B cell (primary cell): ENCODE results near the gene CDKN1C.

ENCODE experiments used
- EZH2 ChIP-seq: IDR thresholded peaks from 2 replicates; pipeline ENCODE4 v1.6.1; 2012; ENCODE audit warnings: borderline replicate concordance, low read depth, mild to moderate bottlenecking, moderate library complexity, low read length; ENCODE audit not compliant: insufficient read depth, poor library complexity, severe bottlenecking
- TF ChIP-seq, protein P1 (sequence below): fragments of 200-600 bp; IDR thresholded peaks from one replicate; pipeline ENCODE4 v1.8.0; 2022; ENCODE audit warnings: antibody characterized with exemption, mild to moderate bottlenecking

- TF ChIP-seq, protein P1, sequence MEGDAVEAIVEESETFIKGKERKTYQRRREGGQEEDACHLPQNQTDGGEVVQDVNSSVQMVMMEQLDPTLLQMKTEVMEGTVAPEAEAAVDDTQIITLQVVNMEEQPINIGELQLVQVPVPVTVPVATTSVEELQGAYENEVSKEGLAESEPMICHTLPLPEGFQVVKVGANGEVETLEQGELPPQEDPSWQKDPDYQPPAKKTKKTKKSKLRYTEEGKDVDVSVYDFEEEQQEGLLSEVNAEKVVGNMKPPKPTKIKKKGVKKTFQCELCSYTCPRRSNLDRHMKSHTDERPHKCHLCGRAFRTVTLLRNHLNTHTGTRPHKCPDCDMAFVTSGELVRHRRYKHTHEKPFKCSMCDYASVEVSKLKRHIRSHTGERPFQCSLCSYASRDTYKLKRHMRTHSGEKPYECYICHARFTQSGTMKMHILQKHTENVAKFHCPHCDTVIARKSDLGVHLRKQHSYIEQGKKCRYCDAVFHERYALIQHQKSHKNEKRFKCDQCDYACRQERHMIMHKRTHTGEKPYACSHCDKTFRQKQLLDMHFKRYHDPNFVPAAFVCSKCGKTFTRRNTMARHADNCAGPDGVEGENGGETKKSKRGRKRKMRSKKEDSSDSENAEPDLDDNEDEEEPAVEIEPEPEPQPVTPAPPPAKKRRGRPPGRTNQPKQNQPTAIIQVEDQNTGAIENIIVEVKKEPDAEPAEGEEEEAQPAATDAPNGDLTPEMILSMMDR, result no peak
- TF ChIP-seq EZH2, result no peak
Measured at GRCh38 chr11:2913019-2913431, 27.4 kb upstream of the CDKN1C start.
